ENCODE measurements around the gene POMT2. TPM values are rescaled to one million over a fixed set of nuclear protein-coding genes. Genes with fewer than 3 reads are reported as not detected.

The POMT2 gene
- total and polyA plus RNA-seq, 2 donors (not counting 3 experiments of a cell fraction or from before 2014, with no cell fraction given), result 19.5 to 48.2 TPM

DNA sequence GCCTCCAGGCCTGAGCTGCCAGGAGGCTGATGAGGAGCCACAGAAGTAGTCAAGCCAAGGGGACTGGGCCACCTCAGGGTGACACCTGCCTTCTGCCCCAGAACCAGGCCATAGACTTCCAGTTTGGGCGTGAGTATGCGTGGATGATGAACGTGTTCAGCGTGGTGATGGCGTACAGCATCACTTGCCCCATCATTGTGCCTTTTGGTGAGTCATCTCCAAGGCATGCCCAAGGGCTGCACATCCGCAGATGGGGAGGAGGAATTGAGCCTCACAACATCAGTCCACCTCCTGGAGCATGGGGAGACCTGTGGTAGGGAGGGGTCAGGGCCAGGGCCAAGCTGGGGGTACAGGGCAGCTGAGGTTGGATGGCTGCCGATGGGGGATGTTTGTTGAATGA is 72.0 kb downstream of the POMT2 start:
- dilution Hi-C loops (cut with MboI; ENCODE audit: extremely low pct_ligation_motif_present, low sequenced_read_pairs), result no loop called here
- no peak overlapping the region for H3K4me3 ChIP-seq (replicated peaks in 1 of 3; ENCODE audit: insufficient read depth in 1 of 3, low read depth in 1 of 3, low read length in 3 of 3)
- DNase-seq (ENCODE audit: low read depth, low spot score), result no peak

More for the DNA sequence above, 72.0 kb downstream of the POMT2 start:
- Histone ChIP-seq H3K9me1 (replicated peaks; ENCODE audit: control insufficient read depth, extremely low read depth, insufficient read depth, low read length) (no peaks in the 10 kb centered on the region), H3K4me2 (ENCODE audit: insufficient read depth, low read length) (no peak overlapping the region), H2AFZ (ENCODE audit: low read depth, low read length) (no peak overlapping the region), H3K36me3 (ENCODE audit: control insufficient read depth in 2 of 2, extremely low read depth in 1 of 2, insufficient read depth in 2 of 2, low read length in 2 of 2) (no peaks in the 10 kb centered on the region), H4K20me1 (replicated peaks; ENCODE audit: control insufficient read depth, extremely low read depth, insufficient read depth, low read length) (no peaks in the 10 kb centered on the region), H3K27me3 (ENCODE audit: control insufficient read depth in 2 of 2, insufficient read depth in 2 of 2, low read length in 2 of 2) (no peaks in the 10 kb centered on the region), H3K79me2 (ENCODE audit: control insufficient read depth, insufficient read depth, low read length) (no peaks in the 10 kb centered on the region), H3K4me1 (ENCODE audit: control insufficient read depth, extremely low read depth, insufficient read depth, low read length) (no peaks in the 10 kb centered on the region), H3K9me3 (replicated peaks; ENCODE audit: control insufficient read depth, insufficient read depth, low read length) (no peaks in the 10 kb centered on the region), H3K9ac (replicated peaks; ENCODE audit: extremely low read depth, insufficient read depth, low read length) (no peak overlapping the region), H3K27ac (ENCODE audit: insufficient read depth, low read depth, low read length) (no peak overlapping the region)
- FAIRE-seq, result no peak
- no peak for TF ChIP-seq MYC (IDR thresholded peaks at IDR 0.05; ENCODE audit: low read depth, low read length)
- no peak for TF ChIP-seq POLR2AphosphoS5 (IDR thresholded peaks at IDR 0.05; ENCODE audit: insufficient read depth, low read depth, low read length)
- no peak for TF ChIP-seq JUN (IDR thresholded peaks at IDR 0.05; ENCODE audit: borderline replicate concordance, insufficient read depth, insufficient read length, low read depth)
- TF ChIP-seq MAX (IDR thresholded peaks at IDR 0.05; ENCODE audit: insufficient read depth, insufficient read length), result no peak
- TF ChIP-seq GATA2 (IDR thresholded peaks at IDR 0.05; ENCODE audit: insufficient read depth, insufficient read length, low read depth, low read length), result no peak
- TF ChIP-seq, protein P1, sequence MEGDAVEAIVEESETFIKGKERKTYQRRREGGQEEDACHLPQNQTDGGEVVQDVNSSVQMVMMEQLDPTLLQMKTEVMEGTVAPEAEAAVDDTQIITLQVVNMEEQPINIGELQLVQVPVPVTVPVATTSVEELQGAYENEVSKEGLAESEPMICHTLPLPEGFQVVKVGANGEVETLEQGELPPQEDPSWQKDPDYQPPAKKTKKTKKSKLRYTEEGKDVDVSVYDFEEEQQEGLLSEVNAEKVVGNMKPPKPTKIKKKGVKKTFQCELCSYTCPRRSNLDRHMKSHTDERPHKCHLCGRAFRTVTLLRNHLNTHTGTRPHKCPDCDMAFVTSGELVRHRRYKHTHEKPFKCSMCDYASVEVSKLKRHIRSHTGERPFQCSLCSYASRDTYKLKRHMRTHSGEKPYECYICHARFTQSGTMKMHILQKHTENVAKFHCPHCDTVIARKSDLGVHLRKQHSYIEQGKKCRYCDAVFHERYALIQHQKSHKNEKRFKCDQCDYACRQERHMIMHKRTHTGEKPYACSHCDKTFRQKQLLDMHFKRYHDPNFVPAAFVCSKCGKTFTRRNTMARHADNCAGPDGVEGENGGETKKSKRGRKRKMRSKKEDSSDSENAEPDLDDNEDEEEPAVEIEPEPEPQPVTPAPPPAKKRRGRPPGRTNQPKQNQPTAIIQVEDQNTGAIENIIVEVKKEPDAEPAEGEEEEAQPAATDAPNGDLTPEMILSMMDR (IDR thresholded peaks at IDR 0.05; ENCODE audit: extremely low read depth in 1 of 2, insufficient read depth in 1 of 2, low read depth in 1 of 2, low read length in 2 of 2), result no peak
- TF ChIP-seq EZH2 (IDR thresholded peaks at IDR 0.05; ENCODE audit: borderline replicate concordance, low read depth, low read length, severe bottlenecking), result no peak
- no peak for TF ChIP-seq POLR2A (IDR thresholded peaks at IDR 0.05; ENCODE audit: low read depth, low read length)
- BruUV-seq (replicated peaks), result no TSS peak
- CTCF ChIA-PET, result interaction anchor here (0.9 kb wide), 1 partner anchor 68 kb away, joined by 4 read pairs; no protein-coding TSS in a partner anchor
- intact Hi-C loops (cut with micrococcal nuclease), result no loop called here
- POLR2A ChIA-PET, result no interaction called here
